ENCODE results near the gene FAR1.
"Not testable (repeated sequence)": the region's sequence is repeated elsewhere in the genome, so short reads cannot be mapped to it uniquely, and the experiment has no call there.

Gene FAR1

GRCh38 chr11:13717331-13717730 is 48.9 kb downstream of the FAR1 start:
- no peak for DNase-seq (ENCODE audit: low read depth)

GRCh38 chr11:13718394-13718793 is 49.9 kb downstream of the FAR1 start:
- no peak for DNase-seq (ENCODE audit: low read depth)

GRCh38 chr11:13720940-13721339 is 52.5 kb downstream of the FAR1 start:
- no peak for DNase-seq (ENCODE audit: low read depth)

- DNase-seq (ENCODE audit: low read depth): no peak
Observed at GRCh38 chr11:13721760-13722159, 53.3 kb downstream of the FAR1 start.

- DNase-seq (ENCODE audit: low read depth): no peak
Observed at GRCh38 chr11:13726456-13726855, 58.0 kb downstream of the FAR1 start.

GRCh38 chr11:13728076-13728475 is 59.6 kb downstream of the FAR1 start:
- no peak for DNase-seq (ENCODE audit: low read depth)

GRCh38 chr11:13734530-13734929 is 66.1 kb downstream of the FAR1 start:
- DNase-seq (ENCODE audit: low read depth): no peak

- no peak for DNase-seq (ENCODE audit: low read depth)
Observed at GRCh38 chr11:13745165-13745564, 76.7 kb downstream of the FAR1 start.

- not testable (repeated sequence) for DNase-seq (ENCODE audit: low read depth)
Observed at GRCh38 chr11:13753316-13753715, 84.8 kb downstream of the FAR1 start.

- no peak for DNase-seq (ENCODE audit: low read depth)
Observed at GRCh38 chr11:13759050-13759449, 90.6 kb downstream of the FAR1 start.

GRCh38 chr11:13760115-13760514 is 91.6 kb downstream of the FAR1 start:
- DNase-seq (ENCODE audit: low read depth): no peak

GRCh38 chr11:13761250-13761649 is 92.8 kb downstream of the FAR1 start:
- DNase-seq (ENCODE audit: low read depth): no peak

GRCh38 chr11:13761716-13762115 is 93.2 kb downstream of the FAR1 start:
- DNase-seq (ENCODE audit: low read depth): no peak

- no peak for DNase-seq (ENCODE audit: low read depth)
Observed at GRCh38 chr11:13762718-13763117, 94.2 kb downstream of the FAR1 start.

GRCh38 chr11:13763341-13763740 is 94.9 kb downstream of the FAR1 start:
- DNase-seq (ENCODE audit: low read depth): no peak

GRCh38 chr11:13765886-13766285 is 97.4 kb downstream of the FAR1 start:
- DNase-seq (ENCODE audit: low read depth): no peak

GRCh38 chr11:13767471-13767870 is 99.0 kb downstream of the FAR1 start:
- no peak for DNase-seq (ENCODE audit: low read depth)

- no peak for DNase-seq (ENCODE audit: low read depth)
Observed at GRCh38 chr11:13769188-13769587, 100.7 kb downstream of the FAR1 start.

GRCh38 chr11:13771151-13771550 is 102.7 kb downstream of the FAR1 start:
- DNase-seq (ENCODE audit: low read depth): no peak

- DNase-seq (ENCODE audit: low read depth): no peak
Observed at GRCh38 chr11:13772223-13773046, 104.0 kb downstream of the FAR1 start.

GRCh38 chr11:13775471-13775870 is 107.0 kb downstream of the FAR1 start:
- DNase-seq (ENCODE audit: low read depth): no peak

GRCh38 chr11:13776134-13776815 is 107.8 kb downstream of the FAR1 start:
- DNase-seq (ENCODE audit: low read depth): no peak

- DNase-seq (ENCODE audit: low read depth): no peak
Observed at GRCh38 chr11:13777341-13777985, 109.0 kb downstream of the FAR1 start.
